Fibroblast of peridontal ligament (primary cell): Measurements from ENCODE around the gene CDHR1.
"Not testable (repeated sequence)": the region's sequence is repeated elsewhere in the genome, so short reads cannot be mapped to it uniquely, and the experiment has no call there.

ENCODE experiments used
- DNase-seq: peaks from one replicate; pipeline ENCODE4 v3.0.0-alpha.2; 2010; ENCODE audit errors: extremely low read depth

The CDHR1 gene

DNA sequence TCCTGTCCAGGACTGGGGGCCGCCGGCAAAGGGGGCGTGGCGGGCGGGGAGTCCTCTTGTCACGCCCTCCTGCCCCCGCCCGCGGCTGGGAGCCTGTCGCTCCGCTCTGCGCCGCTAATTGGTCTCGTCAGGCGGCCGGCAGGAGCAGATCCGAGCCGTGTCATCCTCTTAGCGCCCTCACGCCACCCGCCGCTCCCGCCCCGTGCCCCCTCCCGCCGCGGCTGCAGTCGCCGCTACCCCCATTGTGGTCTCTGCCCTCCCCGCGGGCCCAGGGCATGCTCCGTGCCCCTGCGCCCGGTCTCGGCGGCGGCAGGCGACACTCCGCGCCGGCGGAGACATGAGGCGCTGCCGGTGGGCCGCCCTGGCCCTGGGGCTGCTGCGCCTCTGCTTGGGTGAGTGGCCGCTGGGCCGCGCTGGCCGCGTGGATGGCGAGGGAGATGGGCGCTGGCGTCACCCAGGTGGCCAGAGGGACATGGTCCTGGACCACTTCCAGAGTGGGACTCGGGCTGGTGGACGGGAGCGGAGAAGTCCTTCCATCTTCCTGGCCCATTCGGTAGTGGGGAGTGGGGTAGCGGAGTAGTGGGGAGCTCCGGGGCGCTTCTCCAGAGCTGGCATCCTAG, at the start of gene CDHR1:
Gene CDHR1 (plus strand): TSS at position 114 of the 620 bp plus-strand sequence. CDS start 224 bp downstream, at position 338.
- no peak for DNase-seq

DNA sequence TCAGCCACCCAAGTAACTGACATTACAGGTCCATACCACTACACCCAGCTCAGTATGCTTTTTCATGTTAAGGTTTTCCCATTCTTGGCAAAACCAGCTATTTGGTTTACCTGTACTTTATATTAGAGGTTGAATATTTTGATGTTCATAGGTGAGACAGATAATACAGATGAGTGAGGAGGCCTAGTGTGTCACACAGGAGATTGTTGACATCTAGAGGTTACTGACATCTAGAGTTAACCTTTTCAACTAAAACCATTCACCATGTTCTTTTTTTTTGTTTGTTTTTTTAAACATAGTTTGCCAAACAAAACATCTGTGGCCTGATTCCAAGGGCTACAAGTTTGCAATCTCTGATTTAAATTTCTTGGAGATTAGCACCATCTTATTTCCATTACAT, 47.0 kb upstream of the CDHR1 start:
- DNase-seq, result no peak

DNA sequence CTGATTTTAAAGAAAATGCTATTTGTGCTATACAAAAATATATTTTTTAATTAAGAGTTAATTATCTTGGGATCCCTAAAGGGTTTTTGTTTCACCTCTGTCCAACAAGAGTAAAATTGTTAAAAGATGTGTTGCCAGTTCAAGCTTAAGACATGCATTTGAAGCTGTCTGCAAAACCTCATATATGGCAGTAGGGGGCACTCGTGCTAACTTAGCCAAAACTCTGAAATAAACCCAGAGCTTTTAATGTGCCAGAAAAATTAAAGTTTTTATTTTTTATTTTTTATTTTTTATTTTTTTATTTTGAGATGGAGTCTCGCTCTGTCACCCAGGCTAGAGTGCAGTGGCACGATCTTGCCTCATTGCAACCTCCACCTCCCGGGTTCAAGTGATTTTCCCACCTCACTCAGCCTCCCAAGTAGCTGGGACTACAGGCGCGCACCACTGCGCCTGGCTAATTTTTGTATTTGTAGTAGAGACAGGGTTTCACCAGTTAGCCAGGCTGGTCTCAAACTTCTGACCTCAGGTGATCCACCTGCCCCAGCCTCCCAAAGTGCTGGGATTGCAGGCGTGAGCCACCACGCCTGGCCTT, 46.2 kb upstream of the CDHR1 start:
- peak; percentile 68 for DNase-seq

DNA sequence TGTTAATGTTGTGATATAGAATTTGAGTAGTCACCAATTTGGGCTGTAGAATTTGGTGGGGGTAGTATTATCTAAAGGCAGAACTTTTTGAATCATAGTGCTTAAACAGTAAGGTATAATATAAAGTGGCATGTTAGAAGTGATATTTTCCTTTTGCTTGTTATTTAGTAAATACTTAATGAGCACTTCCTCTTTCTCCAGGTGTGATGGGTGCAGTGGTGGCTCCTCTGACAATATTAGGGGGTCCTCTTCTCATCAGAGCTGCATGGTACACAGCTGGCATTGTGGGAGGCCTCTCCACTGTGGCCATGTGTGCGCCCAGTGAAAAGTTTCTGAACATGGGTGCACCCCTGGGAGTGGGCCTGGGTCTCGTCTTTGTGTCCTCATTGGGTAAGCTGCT, 44.5 kb upstream of the CDHR1 start:
- DNase-seq, result no peak

DNA sequence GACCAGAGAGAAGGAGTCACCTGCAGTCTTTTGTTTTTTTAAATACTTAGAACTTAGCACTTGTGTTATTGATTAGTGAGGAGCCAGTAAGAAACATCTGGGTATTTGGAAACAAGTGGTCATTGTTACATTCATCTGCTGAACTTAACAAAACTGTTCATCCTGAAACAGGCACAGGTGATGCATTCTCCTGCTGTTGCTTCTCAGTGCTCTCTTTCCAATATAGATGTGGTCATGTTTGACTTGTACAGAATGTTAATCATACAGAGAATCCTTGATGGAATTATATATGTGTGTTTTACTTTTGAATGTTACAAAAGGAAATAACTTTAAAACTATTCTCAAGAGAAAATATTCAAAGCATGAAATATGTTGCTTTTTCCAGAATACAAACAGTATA, 41.6 kb upstream of the CDHR1 start:
- no peak for DNase-seq

DNA sequence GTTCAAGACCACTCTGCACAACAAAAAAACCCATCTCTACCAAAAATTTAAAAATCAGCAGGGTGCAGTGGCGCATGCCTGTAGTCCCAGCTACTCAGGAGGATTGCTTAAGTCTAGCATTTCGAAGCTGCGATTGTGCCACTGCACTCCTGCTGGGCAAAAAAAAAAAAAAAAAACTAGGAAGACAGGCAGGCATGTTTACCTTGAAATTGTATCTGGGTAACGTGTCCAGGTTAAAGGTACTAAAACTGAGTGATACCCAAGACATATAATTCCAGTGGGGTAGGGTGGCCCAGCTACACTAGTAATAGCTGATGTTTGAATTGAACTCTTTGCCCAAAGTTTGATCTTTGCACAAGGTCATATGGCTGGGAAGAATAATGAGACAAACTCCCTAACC, 38.8 kb upstream of the CDHR1 start:
- no peak for DNase-seq

DNA sequence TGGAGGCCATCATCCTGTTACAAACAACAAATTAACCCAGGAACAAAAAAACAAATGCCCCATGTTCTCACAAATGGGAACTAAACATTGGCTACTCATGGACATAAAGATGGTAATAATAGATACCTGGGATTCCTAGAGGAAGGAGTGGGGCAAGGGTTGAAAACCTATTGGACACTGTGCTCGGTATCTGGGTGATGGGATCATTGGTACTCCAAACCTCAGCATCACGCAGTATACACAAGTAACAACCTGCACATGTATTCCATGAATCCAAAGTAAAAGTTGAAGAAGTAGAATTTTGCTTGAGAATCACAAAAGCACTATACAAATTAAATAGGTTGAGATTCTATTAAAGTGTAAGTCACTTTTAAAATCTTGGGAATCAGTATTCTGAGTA, 38.3 kb upstream of the CDHR1 start:
- no peak for DNase-seq

DNA sequence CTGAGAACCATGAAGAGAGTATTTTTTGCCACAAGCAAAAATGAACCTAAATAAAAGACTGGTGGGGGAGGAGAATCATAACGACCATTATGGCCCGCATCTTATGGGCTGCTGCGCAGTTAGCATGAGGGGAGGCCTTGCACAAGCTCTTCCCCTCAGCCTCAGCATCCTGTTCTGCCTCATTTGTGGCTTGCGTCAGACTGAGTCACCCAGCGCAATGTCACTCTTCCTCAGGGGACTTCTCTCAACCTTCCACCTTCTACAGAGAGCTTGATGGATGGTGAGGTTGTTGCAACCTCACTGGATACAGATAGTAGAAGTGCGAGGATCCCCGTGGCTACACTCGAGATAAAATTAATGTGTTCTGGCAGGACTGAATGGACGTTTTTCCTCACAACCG, 37.6 kb upstream of the CDHR1 start:
- no peak for DNase-seq

DNA sequence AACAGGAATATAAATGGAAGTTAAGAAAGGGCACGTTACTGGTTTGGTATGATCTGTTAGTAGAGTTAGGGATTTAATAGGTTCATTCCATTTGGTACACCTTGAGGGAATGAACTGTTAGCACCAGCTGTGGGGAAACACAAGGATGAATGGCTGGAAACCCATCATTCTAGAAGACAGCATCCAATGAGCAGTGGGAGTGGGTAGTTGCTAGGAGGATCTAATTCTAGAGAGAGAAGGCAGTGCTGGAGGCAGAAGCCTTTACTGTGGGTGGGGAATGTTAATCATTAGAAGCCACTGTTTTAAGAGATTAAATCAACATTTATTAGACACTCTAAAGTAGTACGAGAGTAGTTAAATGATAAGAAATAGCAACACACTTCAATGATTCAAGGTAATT, 36.3 kb upstream of the CDHR1 start:
- no peak for DNase-seq

DNA sequence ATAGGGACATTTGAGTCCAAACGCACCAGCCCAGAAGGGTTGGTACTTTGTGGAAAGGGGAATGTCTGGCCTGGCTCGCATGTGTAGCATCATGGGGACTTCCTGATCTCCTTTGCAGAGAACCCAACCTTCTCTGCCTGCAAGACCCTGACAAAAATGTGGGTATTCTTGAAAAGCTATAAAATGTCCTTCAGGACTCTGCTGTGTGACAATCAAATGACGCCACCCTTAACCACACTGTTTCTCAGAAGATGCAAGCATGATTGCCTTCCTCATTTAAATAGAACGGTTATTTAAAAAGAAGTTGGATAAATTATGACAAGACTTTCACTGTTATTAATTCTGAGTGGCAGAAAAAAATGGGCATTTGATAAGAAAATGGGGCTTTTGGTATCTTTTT, 35.8 kb upstream of the CDHR1 start:
- no peak for DNase-seq

DNA sequence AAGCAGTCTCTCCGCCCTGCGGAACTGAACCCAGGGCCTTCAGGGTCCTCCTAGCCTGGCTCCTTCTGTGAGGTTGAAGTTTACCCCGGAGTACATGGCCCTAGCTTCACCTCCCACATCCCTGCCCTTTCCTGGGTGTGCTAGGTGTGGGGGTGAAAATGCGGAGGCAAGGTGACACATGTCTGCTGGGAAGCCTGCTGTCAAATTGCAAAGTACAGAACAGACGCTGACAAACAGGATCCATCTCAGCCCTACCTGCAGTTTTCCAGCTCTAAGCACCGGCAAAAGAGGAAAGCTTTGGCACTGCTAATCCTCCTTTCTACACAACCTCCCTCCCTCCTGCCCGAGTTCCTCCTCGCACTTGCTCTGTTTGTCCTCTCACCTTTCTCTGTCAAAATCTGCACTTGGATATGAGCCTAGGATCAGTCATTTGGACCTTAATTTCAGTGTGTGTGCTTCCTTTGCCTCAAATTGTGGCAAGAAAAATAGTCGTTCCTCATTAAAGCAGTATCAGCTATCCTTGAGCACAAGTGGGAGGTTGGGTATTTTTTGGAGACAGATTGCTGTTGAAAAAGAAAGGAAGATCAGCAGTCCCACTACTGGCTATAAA, 35.2 kb upstream of the CDHR1 start:
- no peak for DNase-seq

DNA sequence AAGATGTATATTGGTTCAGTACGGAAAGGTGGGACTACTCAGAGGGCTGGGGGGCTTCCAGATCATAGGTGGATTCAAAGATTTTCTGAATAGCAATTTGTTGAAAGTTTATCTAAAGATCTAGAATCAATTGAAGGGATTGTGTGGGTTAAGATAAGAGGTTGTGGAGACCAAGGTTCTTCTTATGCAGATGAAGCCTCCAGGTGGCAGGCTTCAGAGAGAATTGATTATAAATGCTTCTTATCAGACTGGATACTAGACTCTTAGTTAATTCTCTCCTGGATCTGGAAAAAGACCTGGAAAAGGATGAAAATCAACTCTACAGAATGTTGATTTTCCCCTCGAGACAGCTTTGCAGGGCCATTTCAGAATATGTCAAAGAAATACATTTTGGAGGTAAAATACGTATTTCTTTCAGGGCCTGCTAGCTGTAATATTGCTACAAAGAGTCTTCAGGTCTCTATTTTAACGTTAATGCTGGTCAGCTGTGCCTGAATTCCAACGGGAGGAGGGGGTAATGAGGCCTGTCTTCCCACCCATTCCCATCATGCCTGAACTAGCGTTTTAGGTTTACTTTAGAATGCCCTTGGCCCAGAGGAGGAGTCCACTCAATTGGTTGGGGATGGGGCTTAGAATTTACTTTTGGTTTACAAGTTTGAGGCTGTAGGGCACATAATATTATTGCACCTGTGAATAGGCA, 33.5 kb upstream of the CDHR1 start:
- DNase-seq, result no peak

DNA sequence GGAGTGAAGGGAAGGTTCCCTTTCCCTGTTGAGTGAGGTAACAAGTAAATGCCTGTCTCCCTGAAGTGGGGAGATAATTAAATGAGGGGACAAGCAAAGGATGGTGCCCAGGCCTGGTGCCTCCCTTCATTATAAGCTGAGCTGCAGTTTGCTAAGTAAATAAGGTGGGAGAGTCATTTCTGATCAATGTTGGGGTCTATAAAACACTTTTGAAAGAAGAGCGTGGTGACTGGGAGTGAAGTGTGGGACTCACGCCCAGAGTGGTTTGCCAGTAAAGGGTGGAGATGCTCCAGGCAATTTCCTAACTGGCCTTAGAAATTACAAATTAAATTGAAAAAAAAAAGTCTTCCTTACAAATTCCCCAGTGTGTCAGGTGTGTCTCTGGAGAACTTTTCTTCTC, 30.3 kb upstream of the CDHR1 start:
- DNase-seq, result no peak

DNA sequence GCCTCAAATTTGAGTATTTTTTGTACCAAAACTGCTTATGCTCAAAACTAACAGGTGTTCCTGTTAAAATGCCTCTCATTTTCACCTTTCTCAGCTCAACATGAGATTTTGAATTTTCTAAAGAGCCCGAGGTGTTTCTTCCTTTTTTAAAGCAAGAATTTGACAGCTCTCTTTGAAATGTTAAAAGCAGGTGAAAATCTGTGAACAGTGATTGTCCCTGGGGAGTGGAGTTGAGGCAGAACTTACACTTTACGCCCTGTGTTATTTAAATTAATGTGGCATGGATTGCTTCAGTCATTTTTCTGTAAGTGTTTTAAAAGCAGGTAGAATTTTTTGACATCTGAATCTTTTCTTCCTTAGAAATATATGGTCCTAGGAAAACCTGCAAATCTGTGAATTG, 29.9 kb upstream of the CDHR1 start:
- no peak for DNase-seq

DNA sequence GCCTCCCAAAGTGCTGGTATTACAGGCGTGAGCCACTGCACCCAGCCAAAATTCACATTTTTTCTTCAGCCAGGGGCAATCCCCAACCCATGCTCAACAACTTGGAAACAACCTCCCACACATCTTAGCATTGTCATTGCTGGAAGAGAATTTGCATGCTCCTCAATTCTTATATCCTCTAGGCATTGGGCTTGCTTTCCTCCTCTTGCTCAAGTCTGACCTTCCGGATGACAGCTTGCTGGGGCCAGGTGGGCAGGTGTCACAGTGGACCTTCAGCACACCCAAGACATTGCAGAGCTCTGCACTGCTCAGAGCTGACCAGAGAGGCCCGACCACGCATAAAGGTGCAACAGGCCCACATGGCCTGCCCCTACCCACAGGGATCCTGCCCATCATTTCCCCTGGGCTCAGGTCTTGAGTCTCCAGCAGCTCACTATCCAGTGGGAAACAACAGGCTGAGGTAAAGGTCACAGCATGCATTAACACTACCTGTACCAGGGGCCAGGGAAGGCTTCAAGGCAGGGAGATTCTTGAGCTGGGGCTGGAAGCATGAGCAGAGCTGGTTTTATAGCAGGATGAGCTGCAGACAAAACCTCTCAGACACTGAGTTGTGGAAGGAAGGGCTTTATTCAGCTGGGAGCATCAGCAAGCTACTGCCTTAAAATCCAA, 27.6 kb upstream of the CDHR1 start:
- DNase-seq, result no peak

DNA sequence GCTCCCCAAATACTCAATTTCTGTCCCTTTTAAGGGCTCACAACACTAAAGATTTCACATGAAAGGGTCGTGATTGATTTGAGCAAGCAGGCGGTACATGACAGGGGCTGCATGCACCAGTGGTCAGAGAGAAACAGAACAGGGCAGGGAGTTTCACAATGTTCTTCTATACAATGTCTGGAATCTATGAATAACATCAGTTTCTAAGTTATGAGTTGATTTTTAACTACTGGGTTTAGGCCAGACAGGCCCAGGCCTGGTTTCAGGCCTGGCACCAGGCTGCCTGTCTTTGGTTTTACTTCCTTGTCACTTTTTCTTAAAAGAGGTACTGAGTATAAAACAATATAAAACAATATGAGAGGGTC, 27.1 kb upstream of the CDHR1 start:
- DNase-seq, result not testable (repeated sequence)

DNA sequence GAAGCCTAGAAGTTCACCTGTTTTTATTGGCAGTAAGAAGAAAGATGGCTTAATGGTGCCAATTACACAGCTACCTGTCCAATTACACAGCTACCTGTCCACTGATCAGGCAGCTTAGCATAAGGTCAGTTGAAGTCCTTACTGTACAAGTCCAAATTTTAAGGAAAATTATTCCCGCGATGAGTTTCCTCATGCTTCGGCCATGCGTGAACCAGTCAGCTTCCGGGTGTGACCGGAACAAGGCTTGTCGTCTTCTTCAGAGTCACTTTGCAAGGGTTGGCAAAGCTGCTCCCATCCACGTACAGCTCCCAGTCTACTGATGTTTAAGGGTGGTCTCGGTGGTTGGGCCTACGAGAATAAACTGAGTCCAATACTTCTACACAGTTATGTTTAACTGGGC, 26.0 kb upstream of the CDHR1 start:
- DNase-seq, result not testable (repeated sequence)

DNA sequence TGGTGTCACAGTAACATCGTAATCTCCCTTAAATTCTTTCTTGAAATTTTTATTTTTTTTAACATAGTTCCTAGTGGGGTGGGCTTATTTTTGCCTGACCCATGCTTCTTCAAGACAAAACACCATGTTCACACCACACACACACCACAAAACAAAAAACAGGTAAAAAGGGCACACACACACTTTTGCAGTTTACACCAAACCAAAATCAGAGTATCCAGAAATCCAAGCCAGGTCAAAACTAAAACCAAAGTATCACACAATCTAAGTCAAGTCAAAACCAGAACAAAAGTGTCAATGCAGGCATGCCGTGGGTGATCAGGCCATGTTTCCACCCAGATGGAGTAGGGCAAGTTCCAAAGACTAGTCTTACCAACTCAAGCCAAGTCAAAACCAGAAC, 23.1 kb upstream of the CDHR1 start:
- not testable (repeated sequence) for DNase-seq

DNA sequence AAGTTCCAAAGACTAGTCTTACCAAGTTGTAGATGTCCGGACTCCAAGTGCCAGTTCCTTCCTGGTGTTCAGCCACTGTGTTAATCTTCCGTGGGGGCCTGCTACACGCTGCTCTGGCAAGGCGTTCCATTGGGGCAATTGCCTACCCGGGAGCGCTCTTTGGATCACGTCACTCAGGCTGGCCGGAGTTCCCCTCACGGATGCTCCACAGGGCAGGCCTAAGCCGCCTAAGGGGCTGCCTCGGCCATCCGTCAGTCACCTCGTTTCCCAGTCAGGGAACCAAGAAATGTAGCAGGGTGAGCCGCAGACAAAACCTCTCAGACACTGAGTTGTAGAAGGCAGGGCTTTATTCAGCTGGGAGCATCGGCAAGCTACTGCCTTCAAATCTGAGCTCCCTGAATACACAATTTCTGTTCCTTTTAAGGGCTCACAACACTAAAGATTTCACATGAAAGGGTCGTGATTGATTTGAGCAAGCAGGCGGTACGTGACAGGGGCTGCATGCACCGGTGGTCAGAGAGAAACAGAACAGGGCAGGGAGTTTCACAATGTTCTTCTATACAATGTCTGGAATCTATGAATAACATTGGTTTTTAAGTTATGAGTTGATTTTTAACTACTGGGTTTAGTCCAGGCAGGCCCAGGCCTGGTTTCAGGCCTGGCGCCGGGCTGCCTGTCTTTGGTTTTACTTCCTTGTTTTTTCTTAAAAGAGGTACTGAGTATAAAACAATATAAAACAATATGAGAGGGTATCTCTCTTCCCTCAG, 22.5 kb upstream of the CDHR1 start:
- not testable (repeated sequence) for DNase-seq

DNA sequence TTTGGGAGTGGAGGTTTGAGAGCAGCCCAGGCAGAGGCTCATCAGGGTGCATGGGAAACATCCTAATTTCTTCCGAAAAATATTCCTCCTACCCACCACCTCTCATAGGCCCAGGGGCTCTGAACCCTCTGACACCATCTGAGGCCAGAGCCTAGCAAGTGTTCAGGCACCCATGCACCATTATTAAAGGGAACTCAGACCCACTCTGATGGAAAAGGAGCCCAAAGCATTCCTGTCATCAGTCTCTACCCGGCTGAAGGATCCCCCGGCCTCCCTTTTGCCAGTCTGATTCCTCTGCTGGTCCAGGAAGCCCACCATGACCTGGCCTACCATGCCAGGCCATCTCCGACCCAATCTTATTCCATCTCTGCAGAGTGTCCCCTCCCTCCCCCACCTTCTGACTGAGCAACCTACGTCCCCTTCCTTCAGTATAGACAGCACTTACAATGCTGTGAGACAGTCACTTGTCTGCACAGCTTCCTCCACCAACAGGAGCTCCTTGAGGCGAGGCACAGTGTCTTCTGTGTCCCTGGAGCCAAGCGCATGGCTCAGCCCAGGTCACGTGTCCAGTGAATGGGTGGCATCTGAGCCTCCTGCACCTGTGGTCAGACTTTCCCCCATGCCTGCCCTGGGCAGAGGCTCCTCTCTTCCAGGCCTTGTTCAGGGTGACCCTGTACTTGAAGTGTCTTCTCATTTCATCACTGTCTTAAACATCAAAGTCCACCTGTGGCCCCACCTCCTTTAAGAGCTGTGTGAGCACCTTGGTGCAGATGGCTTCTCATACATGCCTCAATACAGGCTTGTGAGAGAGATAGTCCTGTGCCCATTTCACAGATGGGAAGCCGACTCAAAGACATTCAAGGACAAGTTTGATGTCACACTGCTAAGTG, 21.6 kb upstream of the CDHR1 start:
- DNase-seq, result no peak

DNA sequence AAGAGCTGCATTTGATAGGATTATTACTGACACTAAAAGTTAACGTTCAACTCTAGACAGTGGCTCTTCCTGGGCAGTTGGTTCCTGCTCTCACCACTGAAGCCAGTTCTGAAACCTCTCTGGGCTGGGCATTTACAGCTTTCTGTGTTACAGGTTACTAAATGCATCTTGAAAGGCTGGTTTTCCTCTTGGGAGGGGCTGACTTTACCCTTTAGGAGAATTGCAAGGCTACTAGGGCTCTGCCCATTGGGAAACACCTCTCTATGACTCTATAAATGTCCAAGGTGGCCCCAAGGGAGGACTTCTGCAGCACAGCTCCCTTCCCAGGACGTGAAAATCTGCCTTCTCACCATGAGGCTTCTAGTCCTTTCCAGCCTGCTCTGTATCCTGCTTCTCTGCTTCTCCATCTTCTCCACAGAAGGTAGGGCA, 20.8 kb upstream of the CDHR1 start, which contains the start of gene GPR15LG:
Gene GPR15LG (plus strand): TSS at position 301 of the 429 bp plus-strand sequence. CDS start 51 bp downstream, at position 352.
- no peak for DNase-seq
